HFFc6 (cell line): ENCODE measurements around the gene LARP7. TPM values are rescaled to one million over a fixed set of nuclear protein-coding genes. Genes with fewer than 3 reads are reported as not detected.

ENCODE experiments used
- DNase-seq: peaks from one replicate; pipeline ENCODE4 v3.0.0-alpha.2; 2018
- H3K27ac Mint-ChIP-seq: 2 replicates; pipeline ENCODE4 v1.8.0; 2020; ENCODE audit warnings: mild to moderate bottlenecking, mixed read lengths
- H3K27me3 Mint-ChIP-seq: 2 replicates; pipeline ENCODE4 v1.8.0; 2021; ENCODE audit warnings: mild to moderate bottlenecking, moderate library complexity, mixed read lengths; ENCODE audit not compliant: insufficient read depth
- H3K36me3 Mint-ChIP-seq: 2 replicates; pipeline ENCODE4 v1.8.0; 2021; ENCODE audit warnings: low read depth, mixed read lengths
- H3K4me1 Mint-ChIP-seq: 2 replicates; pipeline ENCODE4 v1.8.0; 2020; ENCODE audit warnings: low read depth, mixed read lengths
- H3K4me3 Mint-ChIP-seq: 2 replicates; pipeline ENCODE4 v1.8.0; 2020; ENCODE audit warnings: mild to moderate bottlenecking, moderate library complexity, mixed read lengths
- H3K9me3 Mint-ChIP-seq: 2 replicates; pipeline ENCODE4 v1.8.0; 2020; ENCODE audit warnings: mild to moderate bottlenecking, mixed read lengths
- total RNA-seq, 6 experiments: library from RNA; stranded (reverse); fragmentation: NEBNext Ultra II Directional; extraction: Animal tissue kit (Norgen Biotek cat#: 25700); gene quantifications; 2 replicates in 1 of 6; 3 replicates in 5 of 6; pipeline ENCODE4 v1.2.3, GENCODE V29; 2021
- TF ChIP-seq, protein P1 (sequence below): fragments of 200-600 bp; sonication (generic); IDR thresholded peaks from 2 replicates; pipeline ENCODE4 v1.5.0; 2021; ENCODE audit warnings: antibody characterized with exemption, mild to moderate bottlenecking

LARP7 gene
- total RNA-seq, 6 experiments from 2014 or later: 25.1 to 34.4 (median 30.6) TPM

DNA sequence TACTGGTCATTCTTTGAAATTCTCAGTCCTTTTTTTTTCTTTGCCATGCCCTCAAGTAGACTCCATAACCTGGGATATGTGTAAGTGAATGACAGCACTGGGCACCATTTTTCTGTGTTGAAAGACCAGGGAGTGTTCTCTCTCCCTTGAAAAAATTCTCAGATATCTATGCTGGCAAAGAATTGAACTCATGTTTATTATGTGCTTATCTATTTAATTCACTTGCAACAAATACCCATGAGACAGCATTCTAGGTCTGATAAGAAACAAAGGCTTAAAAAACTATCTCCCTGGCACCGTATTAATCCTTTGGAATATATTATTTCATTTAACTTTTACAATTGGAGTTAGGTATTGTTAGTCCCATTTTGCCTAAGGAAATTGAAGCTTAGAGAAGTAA, 36.7 kb downstream of the LARP7 start:
- TF ChIP-seq, protein P1, sequence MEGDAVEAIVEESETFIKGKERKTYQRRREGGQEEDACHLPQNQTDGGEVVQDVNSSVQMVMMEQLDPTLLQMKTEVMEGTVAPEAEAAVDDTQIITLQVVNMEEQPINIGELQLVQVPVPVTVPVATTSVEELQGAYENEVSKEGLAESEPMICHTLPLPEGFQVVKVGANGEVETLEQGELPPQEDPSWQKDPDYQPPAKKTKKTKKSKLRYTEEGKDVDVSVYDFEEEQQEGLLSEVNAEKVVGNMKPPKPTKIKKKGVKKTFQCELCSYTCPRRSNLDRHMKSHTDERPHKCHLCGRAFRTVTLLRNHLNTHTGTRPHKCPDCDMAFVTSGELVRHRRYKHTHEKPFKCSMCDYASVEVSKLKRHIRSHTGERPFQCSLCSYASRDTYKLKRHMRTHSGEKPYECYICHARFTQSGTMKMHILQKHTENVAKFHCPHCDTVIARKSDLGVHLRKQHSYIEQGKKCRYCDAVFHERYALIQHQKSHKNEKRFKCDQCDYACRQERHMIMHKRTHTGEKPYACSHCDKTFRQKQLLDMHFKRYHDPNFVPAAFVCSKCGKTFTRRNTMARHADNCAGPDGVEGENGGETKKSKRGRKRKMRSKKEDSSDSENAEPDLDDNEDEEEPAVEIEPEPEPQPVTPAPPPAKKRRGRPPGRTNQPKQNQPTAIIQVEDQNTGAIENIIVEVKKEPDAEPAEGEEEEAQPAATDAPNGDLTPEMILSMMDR: no peak
- H3K9me3 Mint-ChIP-seq: no peaks in the 10 kb centered on the region
- no peak overlapping the region for H3K4me3 Mint-ChIP-seq
- peaks cover 4% of the 10 kb centered on the region; the same call in 1 of the 2 replicates for H3K27me3 Mint-ChIP-seq
- DNase-seq: no peak
- no peaks in the 10 kb centered on the region for H3K4me1 Mint-ChIP-seq
- H3K27ac Mint-ChIP-seq: no peak overlapping the region
- no peaks in the 10 kb centered on the region for H3K36me3 Mint-ChIP-seq

DNA sequence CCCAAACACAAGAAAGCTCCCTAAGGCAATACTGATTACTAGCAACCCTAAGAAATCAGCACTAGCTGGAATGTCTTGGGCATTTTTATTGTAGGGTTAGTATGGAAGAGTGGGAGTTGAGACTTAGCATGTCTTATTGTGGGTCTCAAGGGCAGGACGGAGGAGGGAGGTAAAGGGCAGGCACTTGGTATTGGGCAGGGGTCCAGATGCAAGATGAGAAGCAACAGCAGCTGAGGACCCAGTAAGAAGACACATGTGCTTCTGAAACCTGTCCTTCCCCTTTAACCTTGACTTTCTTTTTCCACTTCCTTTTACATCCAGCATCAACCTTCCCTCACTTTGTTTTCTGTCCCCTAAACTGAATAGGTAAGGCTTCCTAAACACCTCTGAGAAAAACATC, 37.4 kb downstream of the LARP7 start:
- DNase-seq: no peak
- Mint-ChIP-seq H3K27me3 (peaks cover 4% of the 10 kb centered on the region; the same call in 1 of the 2 replicates), H3K36me3 (no peaks in the 10 kb centered on the region), H3K27ac (no peak overlapping the region), H3K4me1 (no peaks in the 10 kb centered on the region), H3K9me3 (no peaks in the 10 kb centered on the region), H3K4me3 (no peak overlapping the region)
- TF ChIP-seq, protein P1: no peak

DNA sequence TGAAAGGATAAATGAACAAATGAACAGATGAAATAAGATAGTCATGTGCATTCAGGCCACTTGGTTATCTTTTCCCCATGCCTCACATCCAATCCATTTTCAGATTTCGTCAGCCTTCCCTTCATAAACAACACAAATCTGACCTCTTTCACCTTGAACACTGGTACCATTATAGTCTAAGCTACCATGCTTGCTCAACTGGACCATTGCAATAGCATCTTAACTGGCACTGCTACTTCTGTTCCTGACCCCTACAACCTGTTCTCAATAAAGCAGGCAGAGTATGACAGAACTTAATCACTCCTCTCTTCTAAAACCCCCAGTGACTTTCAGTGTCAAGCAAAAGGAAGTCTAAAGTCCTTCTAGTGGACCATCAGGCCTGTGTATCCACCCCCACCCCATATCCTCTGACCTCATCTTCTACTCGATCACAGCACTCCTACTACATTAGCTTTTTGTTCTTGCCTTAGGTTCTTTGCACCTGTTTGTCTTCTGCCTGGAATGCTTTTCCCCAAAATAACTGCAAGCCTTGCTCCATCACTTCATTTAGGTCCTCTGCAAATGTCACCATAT, 40.7 kb downstream of the LARP7 start:
- H3K27ac Mint-ChIP-seq: no peak overlapping the region
- H3K36me3 Mint-ChIP-seq: no peaks in the 10 kb centered on the region
- TF ChIP-seq, protein P1: no peak
- peaks cover 3% of the 10 kb centered on the region; the same call in 1 of the 2 replicates for H3K27me3 Mint-ChIP-seq
- H3K4me1 Mint-ChIP-seq: no peaks in the 10 kb centered on the region
- H3K4me3 Mint-ChIP-seq: no peak overlapping the region
- H3K9me3 Mint-ChIP-seq: no peaks in the 10 kb centered on the region
- no peak for DNase-seq

DNA sequence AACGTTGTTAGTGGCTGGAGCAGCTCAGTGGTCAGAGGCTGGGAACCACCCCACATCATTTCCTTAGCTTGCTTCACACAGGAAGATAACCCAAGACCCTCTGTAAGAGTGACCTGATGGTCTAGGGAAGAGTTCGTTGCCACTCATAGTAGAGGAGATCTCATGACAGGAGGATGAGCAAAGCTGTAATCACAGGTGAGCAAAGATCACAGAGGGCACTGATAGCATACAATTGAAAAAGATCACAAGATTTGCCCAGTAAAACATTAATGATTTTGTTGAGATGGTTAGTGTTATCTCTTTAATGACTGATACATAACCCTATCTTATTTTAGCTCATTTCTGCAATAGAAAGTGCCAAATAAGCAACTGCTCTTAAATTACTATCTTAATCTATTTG, 44.1 kb downstream of the LARP7 start:
- Mint-ChIP-seq H3K4me3 (no peak overlapping the region), H3K4me1 (no peaks in the 10 kb centered on the region), H3K27me3 (peaks cover 1% of the 10 kb centered on the region; the same call in 1 of the 2 replicates), H3K27ac (no peak overlapping the region), H3K9me3 (no peaks in the 10 kb centered on the region), H3K36me3 (no peaks in the 10 kb centered on the region)
- no peak for DNase-seq
- TF ChIP-seq, protein P1: no peak

DNA sequence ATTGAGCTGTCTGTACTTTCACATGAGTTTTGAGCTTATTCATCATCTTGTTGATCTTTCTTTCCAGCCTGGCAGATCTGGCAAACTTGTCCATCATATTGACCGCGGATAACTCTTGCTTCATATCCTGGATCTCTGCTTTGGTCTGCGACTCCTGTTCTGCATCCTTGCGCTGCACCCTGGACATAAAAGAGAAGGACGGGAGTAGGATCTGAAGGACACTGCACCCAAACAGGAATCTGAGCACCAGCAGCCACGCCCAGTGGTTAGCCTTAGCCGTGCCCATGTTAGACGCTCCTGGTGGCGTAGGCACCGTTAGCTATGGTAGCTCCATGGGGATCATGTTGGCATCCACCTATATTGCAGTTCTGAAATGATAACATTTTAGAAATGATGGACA, 56.6 kb downstream of the LARP7 start:
- H3K36me3 Mint-ChIP-seq: no peaks in the 10 kb centered on the region
- DNase-seq: no peak
- H3K27me3 Mint-ChIP-seq: peaks cover 4% of the 10 kb centered on the region
- no peak overlapping the region for H3K4me3 Mint-ChIP-seq
- TF ChIP-seq, protein P1: no peak
- no peak overlapping the region for H3K27ac Mint-ChIP-seq
- H3K4me1 Mint-ChIP-seq: no peaks in the 10 kb centered on the region
- H3K9me3 Mint-ChIP-seq: no peaks in the 10 kb centered on the region
